Smooth muscle cell (in vitro differentiated cells): ENCODE data around the gene F2RL3. TPM values are rescaled to one million over a fixed set of nuclear protein-coding genes. Genes with fewer than 3 reads are reported as not detected.

Experiments
- DNase-seq: peaks from one replicate; lab custom pipeline; 2025; ENCODE audit not compliant: unreplicated experiment; lab: John Stamatoyannopoulos, UW
- H2AFZ ChIP-seq: fragments of 200-600 bp; sonication (generic); 2 replicates; pipeline ENCODE4 v1.6.0; 2016; ENCODE audit warnings: antibody characterized with exemption, low read depth, mild to moderate bottlenecking
- H3F3A ChIP-seq: fragments of 200-600 bp; sonication (generic); 2 replicates; pipeline ENCODE4 v1.6.0; 2017; ENCODE audit warnings: antibody characterized with exemption, low read depth
- H3K27ac ChIP-seq: fragments of 200-600 bp; sonication (generic); 2 replicates; pipeline ENCODE4 v1.5.1; 2016; ENCODE audit warnings: low read depth, mild to moderate bottlenecking
- H3K27me3 ChIP-seq: fragments of 200-600 bp; sonication (generic); 2 replicates; pipeline ENCODE4 v1.6.1; 2016; ENCODE audit warnings: low read depth, mild to moderate bottlenecking
- H3K36me3 ChIP-seq: fragments of 200-600 bp; sonication (generic); 2 replicates; pipeline ENCODE4 v1.5.1; 2016; ENCODE audit warnings: low read depth
- H3K4me1 ChIP-seq: fragments of 200-600 bp; sonication (generic); 2 replicates; pipeline ENCODE4 v1.5.1; 2016; ENCODE audit warnings: low read depth
- H3K4me2 ChIP-seq: fragments of 200-600 bp; sonication (generic); 2 replicates; pipeline ENCODE4 v1.6.0; 2016; ENCODE audit warnings: mild to moderate bottlenecking
- H3K4me3 ChIP-seq: fragments of 200-600 bp; sonication (generic); 2 replicates; pipeline ENCODE4 v1.5.1; 2016; ENCODE audit warnings: mild to moderate bottlenecking
- H3K79me2 ChIP-seq: fragments of 200-600 bp; sonication (generic); 2 replicates; pipeline ENCODE4 v1.6.0; 2016; ENCODE audit warnings: low read depth, mild to moderate bottlenecking
- H3K9ac ChIP-seq: fragments of 200-600 bp; sonication (generic); 2 replicates; pipeline ENCODE4 v1.6.0; 2016; ENCODE audit warnings: low read depth
- H3K9me3 ChIP-seq: fragments of 200-600 bp; sonication (generic); replicated peaks from 2 replicates; pipeline ENCODE4 v1.5.1; 2016; ENCODE audit warnings: low read depth
- H4K20me1 ChIP-seq: fragments of 200-600 bp; sonication (generic); 2 replicates; pipeline ENCODE4 v1.6.0; 2016; ENCODE audit warnings: low read depth
- WGBS: methylation state at CpG from one replicate; pipeline ENCODE4 v1.1.7; 2016; ENCODE audit warnings: low lambda C conversion rate; 5-methylcytosine and 5-hydroxymethylcytosine counted together
- polyA plus RNA-seq: library from polyadenylated mRNA; unstranded; fragments of >200 nt; fragmentation: Nextera tagmentation; extraction: Ambion mirVana; gene quantifications from 2 replicates; pipeline ENCODE4 v1.2.1, GENCODE V29; 2016
- total RNA-seq: library from RNA; depleted of rRNA; stranded (reverse); fragments of >200 nt; gene quantifications from 2 replicates; pipeline ENCODE4 v1.2.3, GENCODE V29; 2014
- TF ChIP-seq, protein P1 (sequence below): fragments of 200-600 bp; sonication (generic); IDR thresholded peaks from 2 replicates; pipeline ENCODE4 v1.5.1; 2017; ENCODE audit warnings: borderline replicate concordance, mild to moderate bottlenecking, antibody characterized with exemption; ENCODE audit not compliant: insufficient read depth, poor library complexity, severe bottlenecking

The F2RL3 gene
- total and polyA plus RNA-seq, 2 experiments from 2014 or later = 0.04 to 1.2 TPM

DNA sequence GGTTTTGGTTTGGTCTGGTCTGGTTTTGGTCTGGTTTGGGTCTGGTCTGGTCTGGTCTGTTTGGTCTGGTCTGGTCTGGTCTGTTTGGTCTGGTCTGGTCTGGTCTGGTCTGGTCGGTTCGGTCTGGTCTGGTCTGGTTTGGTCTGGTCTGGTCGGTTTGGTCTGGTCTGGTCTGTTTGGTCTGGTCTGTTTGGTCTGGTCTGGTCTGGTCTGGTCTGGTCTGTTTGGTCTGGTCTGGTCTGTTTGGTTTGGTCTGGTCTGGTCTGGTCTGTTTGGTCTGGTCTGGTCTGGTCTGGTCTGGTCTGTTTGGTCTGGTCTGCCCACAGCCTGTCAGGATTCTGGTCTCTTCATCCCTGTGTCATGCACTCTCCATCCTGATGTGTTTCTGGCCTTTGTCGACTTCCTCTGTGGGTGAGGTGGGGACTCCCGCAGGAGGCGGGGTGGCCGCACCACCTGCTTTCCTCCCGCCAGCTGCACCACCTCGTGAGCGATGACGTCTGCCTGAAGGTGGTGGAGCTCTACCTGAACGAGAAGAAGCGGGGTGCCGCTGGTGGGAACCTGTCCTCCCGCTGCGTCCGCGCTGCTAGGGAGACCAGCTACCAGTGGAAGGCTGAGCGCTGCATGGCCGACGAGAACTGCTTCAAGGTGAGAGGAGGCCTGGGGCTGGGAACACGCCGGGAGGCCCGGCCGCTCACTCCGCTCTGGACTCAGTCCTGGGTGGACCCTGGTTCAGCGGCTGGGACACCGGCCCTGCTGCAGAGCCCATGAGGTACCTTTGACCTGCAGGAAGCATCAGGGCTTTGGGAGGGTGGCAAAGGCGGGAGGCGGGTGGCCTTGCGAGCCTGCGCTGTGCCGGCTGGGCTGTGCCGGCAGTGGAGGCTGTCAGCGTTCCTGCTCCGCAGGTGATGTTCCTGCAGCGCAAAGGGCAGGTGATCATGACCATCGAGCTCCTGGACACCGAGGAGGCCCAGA is 12.9 kb upstream of the F2RL3 start:
- WGBS = 96% methylated on average over 34 of the region's 39 CpGs
- Histone ChIP-seq H3F3A (no peaks in the 10 kb centered on the region), H3K27me3 (no peaks in the 10 kb centered on the region), H3K9me3 (no peaks in the 10 kb centered on the region), H3K36me3 (peaks cover 5% of the 10 kb centered on the region), H2AFZ (no peak overlapping the region), H3K79me2 (peaks cover 18% of the 10 kb centered on the region), H3K4me3 (no peak overlapping the region), H3K9ac (no peak overlapping the region), H3K27ac (no peak overlapping the region), H4K20me1 (peaks cover 13% of the 10 kb centered on the region), H3K4me2 (no peak overlapping the region), H3K4me1 (no peaks in the 10 kb centered on the region)
- TF ChIP-seq, protein P1, sequence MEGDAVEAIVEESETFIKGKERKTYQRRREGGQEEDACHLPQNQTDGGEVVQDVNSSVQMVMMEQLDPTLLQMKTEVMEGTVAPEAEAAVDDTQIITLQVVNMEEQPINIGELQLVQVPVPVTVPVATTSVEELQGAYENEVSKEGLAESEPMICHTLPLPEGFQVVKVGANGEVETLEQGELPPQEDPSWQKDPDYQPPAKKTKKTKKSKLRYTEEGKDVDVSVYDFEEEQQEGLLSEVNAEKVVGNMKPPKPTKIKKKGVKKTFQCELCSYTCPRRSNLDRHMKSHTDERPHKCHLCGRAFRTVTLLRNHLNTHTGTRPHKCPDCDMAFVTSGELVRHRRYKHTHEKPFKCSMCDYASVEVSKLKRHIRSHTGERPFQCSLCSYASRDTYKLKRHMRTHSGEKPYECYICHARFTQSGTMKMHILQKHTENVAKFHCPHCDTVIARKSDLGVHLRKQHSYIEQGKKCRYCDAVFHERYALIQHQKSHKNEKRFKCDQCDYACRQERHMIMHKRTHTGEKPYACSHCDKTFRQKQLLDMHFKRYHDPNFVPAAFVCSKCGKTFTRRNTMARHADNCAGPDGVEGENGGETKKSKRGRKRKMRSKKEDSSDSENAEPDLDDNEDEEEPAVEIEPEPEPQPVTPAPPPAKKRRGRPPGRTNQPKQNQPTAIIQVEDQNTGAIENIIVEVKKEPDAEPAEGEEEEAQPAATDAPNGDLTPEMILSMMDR = no peak
- DNase-seq = no peak

DNA sequence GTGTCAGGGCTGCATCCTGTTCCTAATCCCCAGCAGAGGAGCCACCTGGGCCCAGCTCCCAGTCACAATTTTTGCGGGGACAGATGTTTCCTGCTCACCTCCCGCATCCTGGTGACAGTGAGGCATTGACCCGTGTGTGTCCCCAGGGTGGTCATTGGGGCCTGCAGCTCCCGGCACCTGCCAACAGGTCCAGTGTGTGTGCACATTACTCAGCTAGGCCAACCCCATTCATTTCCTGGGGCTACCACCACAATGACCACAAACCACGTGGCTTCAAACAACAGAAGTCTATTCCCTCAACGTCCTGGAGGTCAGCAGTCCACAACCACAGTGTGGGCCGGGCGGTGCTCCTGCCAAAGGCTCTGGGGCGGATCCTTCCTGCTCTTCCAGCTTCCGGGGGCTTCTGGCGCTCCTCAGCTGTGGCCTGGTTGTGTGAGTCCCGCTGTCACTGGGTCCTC is 11.9 kb upstream of the F2RL3 start:
- Histone ChIP-seq H3K4me1 (no peaks in the 10 kb centered on the region), H2AFZ (no peak overlapping the region), H3F3A (no peaks in the 10 kb centered on the region), H3K4me3 (no peak overlapping the region), H3K79me2 (peaks cover 14% of the 10 kb centered on the region), H4K20me1 (peaks cover 13% of the 10 kb centered on the region), H3K4me2 (no peak overlapping the region), H3K36me3 (peaks cover 1% of the 10 kb centered on the region), H3K9me3 (no peaks in the 10 kb centered on the region), H3K27me3 (no peaks in the 10 kb centered on the region), H3K27ac (no peak overlapping the region), H3K9ac (no peak overlapping the region)
- TF ChIP-seq, protein P1 = no peak
- no peak for DNase-seq
- 94% methylated on average over 12 of the region's 12 CpGs for WGBS

DNA sequence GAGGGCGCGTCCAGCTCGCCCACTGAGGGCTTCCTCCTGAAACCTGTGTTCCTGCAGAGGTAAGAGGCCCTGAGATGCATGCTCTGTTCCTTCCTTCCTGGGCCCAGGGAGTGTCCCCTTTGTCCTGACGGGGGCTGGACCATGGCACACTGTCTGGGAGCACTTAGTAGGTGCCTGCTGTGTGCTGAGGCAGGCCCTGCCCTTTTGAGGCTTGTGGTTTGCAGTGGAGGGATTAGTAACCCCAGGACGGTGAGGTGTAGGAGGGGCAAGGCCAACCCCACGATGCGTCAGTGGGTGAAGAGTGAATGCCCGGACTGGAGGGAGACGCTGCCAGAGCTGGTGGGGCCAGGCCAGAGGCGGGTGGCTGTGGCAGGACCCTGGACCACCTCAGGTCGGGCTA is 11.2 kb upstream of the F2RL3 start:
- TF ChIP-seq, protein P1 = no peak
- Histone ChIP-seq H3K27me3 (no peaks in the 10 kb centered on the region), H3K4me2 (no peak overlapping the region), H4K20me1 (peaks cover 13% of the 10 kb centered on the region), H3K36me3 (no peaks in the 10 kb centered on the region), H3K9ac (no peak overlapping the region), H3K9me3 (no peaks in the 10 kb centered on the region), H3K79me2 (peaks cover 14% of the 10 kb centered on the region), H3K27ac (no peak overlapping the region), H2AFZ (no peak overlapping the region), H3K4me3 (no peak overlapping the region), H3F3A (no peaks in the 10 kb centered on the region), H3K4me1 (no peaks in the 10 kb centered on the region)
- DNase-seq = no peak
- WGBS = 89% methylated on average over 10 of the region's 11 CpGs
